Measurements from ENCODE around the gene VPS13A. TPM values are rescaled to one million over a fixed set of nuclear protein-coding genes. Genes with fewer than 3 reads are reported as not detected.

The VPS13A gene
- total RNA-seq, 1 donor from 2014 or later: 66.8 TPM

GRCh38 chr9:77420641-77421040, 243.3 kb downstream of the VPS13A start:
- Histone ChIP-seq H2AFZ (replicated peaks) (no peak overlapping the region), H3K9me3 (ENCODE audit: low read depth) (no peaks in the 10 kb centered on the region), H4K20me1 (ENCODE audit: low read depth) (no peaks in the 10 kb centered on the region), H3F3A (ENCODE audit: low read depth) (no peaks in the 10 kb centered on the region), H3K36me3 (no peaks in the 10 kb centered on the region), H3K79me2 (ENCODE audit: low read depth) (no peaks in the 10 kb centered on the region), H3K9ac (no peak overlapping the region), H3K4me3 (no peak overlapping the region), H3K27me3 (no peaks in the 10 kb centered on the region), H3K27ac (no peak overlapping the region), H3K4me2 (no peak overlapping the region), H3K4me1 (no peaks in the 10 kb centered on the region)
- Mint-ChIP-seq H3K4me3 (no peak overlapping the region), H3K36me3 (no peaks in the 10 kb centered on the region), H3K27me3 (ENCODE audit: insufficient read depth, low read depth) (peaks cover 2% of the 10 kb centered on the region), H3K27ac (no peak overlapping the region), H3K9me3 (no peaks in the 10 kb centered on the region), H3K4me1 (peaks cover 5% of the 10 kb centered on the region)
- no peak for DNase-seq (ENCODE audit: low spot score)
- TF ChIP-seq EZH2 (IDR thresholded peaks at IDR 0.05): no peak
- TF ChIP-seq EZH2phosphoT487 (IDR thresholded peaks at IDR 0.05): no peak
- TF ChIP-seq CTCF (IDR thresholded peaks at IDR 0.05): no peak

- Histone ChIP-seq H3K4me3 (no peak overlapping the region), H2AFZ (replicated peaks) (no peak overlapping the region), H3F3A (ENCODE audit: low read depth) (no peaks in the 10 kb centered on the region), H3K79me2 (ENCODE audit: low read depth) (no peaks in the 10 kb centered on the region), H3K9me3 (ENCODE audit: low read depth) (no peaks in the 10 kb centered on the region), H3K27me3 (no peaks in the 10 kb centered on the region), H3K9ac (no peak overlapping the region), H4K20me1 (ENCODE audit: low read depth) (no peaks in the 10 kb centered on the region), H3K27ac (no peak overlapping the region), H3K4me1 (no peaks in the 10 kb centered on the region), H3K4me2 (no peak overlapping the region), H3K36me3 (no peaks in the 10 kb centered on the region)
- Mint-ChIP-seq H3K27ac (no peak overlapping the region), H3K9me3 (no peaks in the 10 kb centered on the region), H3K36me3 (no peaks in the 10 kb centered on the region), H3K27me3 (ENCODE audit: insufficient read depth, low read depth) (peaks cover 2% of the 10 kb centered on the region), H3K4me3 (no peak overlapping the region), H3K4me1 (peaks cover 5% of the 10 kb centered on the region)
- TF ChIP-seq EZH2phosphoT487 (IDR thresholded peaks at IDR 0.05): no peak
- TF ChIP-seq CTCF (IDR thresholded peaks at IDR 0.05): no peak
- no peak for TF ChIP-seq EZH2 (IDR thresholded peaks at IDR 0.05)
- DNase-seq (ENCODE audit: low spot score): no peak
These were observed 244.4 kb downstream of the VPS13A start for GRCh38 chr9:77421506-77422265.

GRCh38 chr9:77422969-77423368, 245.6 kb downstream of the VPS13A start:
- Mint-ChIP-seq H3K27ac (no peak overlapping the region), H3K4me1 (peaks cover 4% of the 10 kb centered on the region), H3K27me3 (ENCODE audit: insufficient read depth, low read depth) (no peaks in the 10 kb centered on the region), H3K36me3 (no peaks in the 10 kb centered on the region), H3K9me3 (no peaks in the 10 kb centered on the region), H3K4me3 (no peak overlapping the region)
- Histone ChIP-seq H2AFZ (replicated peaks) (no peak overlapping the region), H3K9ac (no peak overlapping the region), H3K27ac (no peak overlapping the region), H3K27me3 (no peaks in the 10 kb centered on the region), H3K36me3 (no peaks in the 10 kb centered on the region), H3K9me3 (ENCODE audit: low read depth) (no peaks in the 10 kb centered on the region), H3K4me3 (no peak overlapping the region), H3F3A (ENCODE audit: low read depth) (no peaks in the 10 kb centered on the region), H3K79me2 (ENCODE audit: low read depth) (no peaks in the 10 kb centered on the region), H4K20me1 (ENCODE audit: low read depth) (no peaks in the 10 kb centered on the region), H3K4me2 (no peak overlapping the region), H3K4me1 (peaks cover 5% of the 10 kb centered on the region)
- TF ChIP-seq CTCF (IDR thresholded peaks at IDR 0.05) (no peak), EZH2 (IDR thresholded peaks at IDR 0.05) (no peak)
- DNase-seq (ENCODE audit: low spot score): no peak

Measured in neural progenitor cell (in vitro differentiated cells).